NT2/D1 (cell line): ENCODE measurements around the gene HACE1.

Experiments used
- SUZ12 ChIP-seq: IDR thresholded peaks from 2 replicates; pipeline ENCODE4 v1.6.1; 2011; ENCODE audit not compliant: insufficient read length, insufficient read depth; ENCODE audit errors: extremely low read depth
- YY1 ChIP-seq: IDR thresholded peaks from 2 replicates; pipeline ENCODE4 v1.6.1; 2011; ENCODE audit not compliant: insufficient read length, insufficient read depth
- ZNF274 ChIP-seq: IDR thresholded peaks from 2 replicates; pipeline ENCODE4 v1.6.1; 2011; ENCODE audit warnings: mild to moderate bottlenecking, low read depth, low read length

DNA sequence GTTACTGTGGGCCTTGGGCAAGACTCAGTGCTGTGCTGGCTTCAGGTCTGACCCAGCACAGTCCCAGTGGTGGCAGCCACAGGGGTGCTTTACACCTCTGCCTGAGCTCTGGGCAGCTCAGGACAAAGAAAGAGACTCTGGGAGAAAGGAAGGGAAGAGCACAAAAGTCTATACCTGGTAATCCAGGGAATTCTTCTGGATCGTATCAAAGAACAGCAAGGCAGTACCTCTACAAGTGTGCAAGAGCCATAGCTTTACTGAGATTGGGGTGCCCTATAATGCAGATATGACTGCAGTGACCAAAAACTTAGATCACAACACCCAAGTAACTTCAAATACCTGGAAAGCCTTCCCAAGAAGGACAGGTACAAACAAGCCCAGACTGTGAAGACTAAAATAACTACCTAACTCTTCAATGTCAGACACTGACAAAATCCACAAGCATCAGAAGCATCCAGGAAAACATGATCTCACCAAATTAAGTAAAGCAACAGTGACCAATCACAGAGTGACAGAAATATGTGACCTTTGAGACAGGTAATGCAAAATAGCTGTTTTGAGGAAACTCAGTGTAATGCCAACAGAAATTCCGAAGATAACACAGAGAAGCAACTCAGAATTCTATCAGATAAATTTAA is 49.3 kb upstream of the HACE1 start:
- TF ChIP-seq ZNF274: no peak
- no peak for TF ChIP-seq SUZ12
- no peak for TF ChIP-seq YY1
